Activated T-cell treated with anti-CD3 and anti-CD28 coated beads for 24 hours (primary cell): ENCODE data around the gene HBD.
"Not testable (repeated sequence)": the region's sequence is repeated elsewhere in the genome, so short reads cannot be mapped to it uniquely, and the experiment has no call there.

Source experiments
- DNase-seq: peaks from one replicate; pipeline ENCODE4 v3.0.0-alpha.2; 2020; ENCODE audit warnings: low read depth

Gene HBD

GRCh38 chr11:5234381-5234834 lies at the start of gene HBD:
HBD (minus strand) TSS chr11:5234483; CDS start chr11:5234433, 50 bp downstream.
- no peak for DNase-seq

GRCh38 chr11:5283882-5284281 lies 49.6 kb upstream of the HBD start:
- no peak for DNase-seq

GRCh38 chr11:5283086-5283485 lies 48.8 kb upstream of the HBD start:
- no peak for DNase-seq

DNA sequence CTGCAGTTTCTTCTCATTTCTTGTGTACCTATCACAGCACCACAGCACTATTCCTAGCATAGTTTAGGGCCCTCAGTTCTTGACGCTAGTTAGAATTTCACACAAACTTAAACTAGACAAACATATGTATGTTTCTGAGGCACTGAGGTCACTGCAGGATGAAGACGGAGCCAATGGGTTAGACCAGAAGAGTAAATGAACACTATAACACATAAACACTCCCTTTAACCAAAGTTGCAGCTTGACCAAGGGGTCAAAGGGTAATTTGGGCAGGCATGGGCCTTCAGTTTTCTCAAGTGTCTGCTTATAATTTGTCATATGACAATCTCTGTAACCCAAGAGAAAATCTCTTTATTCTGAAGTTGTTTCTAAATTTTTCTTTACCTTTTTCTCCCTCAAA lies 48.3 kb upstream of the HBD start:
- no peak for DNase-seq

DNA sequence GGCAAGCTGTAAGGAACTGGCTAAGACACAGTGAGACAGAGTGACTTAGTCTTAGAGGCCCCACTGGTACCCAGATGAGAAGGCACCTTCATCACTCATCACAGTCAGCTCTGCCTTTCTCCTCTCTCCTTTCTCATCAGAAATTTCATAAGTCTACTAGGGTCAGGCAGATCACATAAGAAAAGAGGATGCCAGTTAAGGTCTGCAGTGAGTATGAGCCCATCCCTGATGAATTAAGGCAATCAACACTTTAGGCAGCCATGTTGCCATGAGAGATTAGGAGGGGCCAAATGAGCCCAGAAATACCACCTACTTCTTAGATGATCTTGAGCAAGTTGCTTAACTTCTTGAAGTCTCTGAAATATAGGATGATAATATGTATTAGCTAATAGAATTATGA lies 47.3 kb upstream of the HBD start:
- no peak for DNase-seq

DNA sequence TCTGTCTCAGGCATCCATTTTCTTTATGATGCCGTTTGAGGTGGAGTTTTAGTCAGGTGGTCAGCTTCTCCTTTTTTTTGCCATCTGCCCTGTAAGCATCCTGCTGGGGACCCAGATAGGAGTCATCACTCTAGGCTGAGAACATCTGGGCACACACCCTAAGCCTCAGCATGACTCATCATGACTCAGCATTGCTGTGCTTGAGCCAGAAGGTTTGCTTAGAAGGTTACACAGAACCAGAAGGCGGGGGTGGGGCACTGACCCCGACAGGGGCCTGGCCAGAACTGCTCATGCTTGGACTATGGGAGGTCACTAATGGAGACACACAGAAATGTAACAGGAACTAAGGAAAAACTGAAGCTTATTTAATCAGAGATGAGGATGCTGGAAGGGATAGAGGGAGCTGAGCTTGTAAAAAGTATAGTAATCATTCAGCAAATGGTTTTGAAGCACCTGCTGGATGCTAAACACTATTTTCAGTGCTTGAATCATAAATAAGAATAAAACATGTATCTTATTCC lies 46.4 kb upstream of the HBD start:
- no peak for DNase-seq

- DNase-seq: no peak
Measured at GRCh38 chr11:5279471-5280090, 45.3 kb upstream of the HBD start.

GRCh38 chr11:5277807-5278382 lies 43.6 kb upstream of the HBD start:
- DNase-seq: no peak

DNA sequence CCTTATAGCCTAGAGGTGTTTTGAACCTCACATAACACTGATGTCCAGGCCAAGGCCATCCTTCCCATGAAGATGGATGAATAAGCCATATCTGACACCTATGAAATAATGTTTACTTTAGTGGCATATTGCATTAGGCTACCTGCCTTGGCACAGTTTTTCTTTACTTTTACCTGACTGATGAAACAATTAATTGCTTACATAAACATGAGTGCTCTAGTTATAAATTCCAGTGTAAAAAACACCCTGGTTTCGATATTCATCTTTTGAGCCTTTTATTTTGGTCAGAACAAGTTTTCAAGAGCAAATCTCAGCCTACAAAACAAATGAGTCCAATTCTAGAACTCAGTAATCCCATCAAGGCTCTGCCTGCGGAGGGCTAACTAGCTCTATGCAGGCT lies 42.4 kb upstream of the HBD start:
- DNase-seq: no peak

DNA sequence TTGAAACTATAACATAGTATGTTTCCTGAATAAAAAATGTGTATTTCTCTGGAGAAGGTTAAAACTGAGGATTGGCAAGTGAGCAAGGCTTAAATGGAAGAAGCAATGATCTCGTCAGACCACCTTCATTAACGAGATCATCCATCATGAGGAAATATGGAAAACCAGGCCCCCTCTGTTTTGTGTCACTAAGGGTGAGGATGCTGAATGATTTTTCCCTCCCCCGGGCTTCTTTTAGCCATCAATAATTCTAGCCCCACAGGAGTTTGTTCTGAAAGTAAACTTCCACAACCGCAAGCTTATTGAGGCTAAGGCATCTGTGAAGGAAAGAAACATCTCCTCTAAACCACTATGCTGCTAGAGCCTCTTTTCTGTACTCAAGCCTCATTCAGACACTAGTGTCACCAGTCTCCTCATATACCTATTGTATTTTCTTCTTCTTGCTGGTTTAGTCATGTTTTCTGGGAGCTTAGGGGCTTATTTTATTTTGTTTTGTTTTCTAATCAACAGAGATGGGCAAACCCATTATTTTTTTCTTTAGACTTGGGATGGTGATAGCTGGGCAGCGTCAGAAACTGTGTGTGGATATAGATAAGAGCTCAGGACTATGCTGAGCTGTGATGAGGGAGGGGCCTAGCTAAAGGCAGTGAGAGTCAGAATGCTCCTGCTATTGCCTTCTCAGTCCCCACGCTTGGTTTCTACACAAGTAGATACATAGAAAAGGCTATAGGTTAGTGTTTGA lies 41.3 kb upstream of the HBD start:
- no peak for DNase-seq

DNA sequence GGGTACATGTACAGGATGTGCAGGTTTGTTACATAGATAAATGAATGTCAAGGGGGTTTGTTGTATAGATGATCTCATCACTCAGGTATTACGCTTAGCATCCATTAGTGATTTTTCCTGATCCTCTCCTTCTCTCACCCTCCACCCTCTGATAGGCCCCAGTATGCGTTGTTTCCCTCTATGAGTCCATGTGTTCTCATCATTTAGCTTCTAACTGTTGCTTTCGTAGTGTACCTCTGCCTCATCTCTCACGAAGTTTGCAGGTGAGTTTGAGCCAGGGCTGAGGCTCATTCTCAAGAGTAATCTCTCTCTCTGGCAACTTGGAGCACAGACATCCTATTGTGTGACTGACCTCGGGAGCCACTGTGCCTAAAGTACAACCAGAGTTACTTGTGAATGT lies 40.1 kb upstream of the HBD start:
- DNase-seq: no peak

DNA sequence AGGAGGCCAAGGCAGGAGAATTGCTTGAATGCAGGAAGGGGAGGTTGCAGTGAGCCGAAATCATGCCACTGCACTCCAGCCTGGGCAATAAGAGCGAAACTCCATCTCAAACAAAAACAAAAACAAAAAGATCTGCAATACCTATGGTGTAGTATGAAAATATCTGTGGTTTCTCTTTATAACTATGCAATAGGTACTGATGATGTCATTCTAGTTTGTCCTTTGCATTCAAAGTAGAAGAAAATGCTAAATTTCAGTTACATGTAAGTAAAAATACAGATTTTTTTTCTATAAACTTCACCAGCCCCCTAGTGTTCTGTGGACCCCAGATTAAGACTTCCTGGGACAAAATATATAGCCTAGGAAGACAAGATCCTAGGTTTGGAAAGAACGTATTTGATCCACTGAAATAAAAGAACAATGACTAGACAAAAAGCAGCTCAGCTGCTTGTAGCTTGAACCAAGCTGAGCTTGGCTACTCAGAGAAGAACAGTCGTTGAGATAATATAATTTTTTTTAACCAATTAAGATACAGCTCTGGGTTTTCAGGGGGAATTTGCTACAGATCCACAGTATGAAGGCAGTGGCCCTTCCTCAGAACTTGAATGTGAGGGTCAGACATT lies 38.2 kb upstream of the HBD start:
- DNase-seq: no peak

- DNase-seq: no peak
Measured at GRCh38 chr11:5269715-5270147, 35.4 kb upstream of the HBD start, which contains the start of gene HBE1. HBE1 (minus strand) TSS chr11:5269945; CDS start chr11:5269890, 55 bp downstream.

DNA sequence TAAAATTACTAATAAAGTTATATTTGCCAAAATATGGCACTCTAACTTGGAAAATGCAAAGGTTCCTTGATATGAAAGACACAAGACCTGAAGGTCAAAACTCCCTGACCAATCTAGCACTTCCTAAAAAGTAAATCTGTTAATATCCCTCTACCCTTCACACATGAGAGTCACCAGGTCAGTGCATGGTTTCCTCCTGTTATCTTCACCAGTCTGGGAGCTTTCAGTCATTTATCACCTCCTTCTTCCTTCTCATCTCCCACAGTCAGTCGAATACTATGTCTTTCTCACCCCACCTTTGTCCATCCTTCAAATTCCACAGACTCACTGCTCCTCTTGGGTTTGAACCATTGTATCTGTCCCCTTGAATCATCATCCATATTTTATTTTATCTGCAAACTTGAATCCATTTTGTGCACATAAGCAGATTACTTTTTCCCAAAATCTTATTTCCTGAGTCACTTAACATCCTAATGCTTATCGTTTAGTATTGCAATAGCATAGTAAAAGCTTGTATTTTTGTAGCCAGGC lies 32.8 kb upstream of the HBD start:
- DNase-seq: no peak

GRCh38 chr11:5266609-5267008 lies 32.3 kb upstream of the HBD start:
- DNase-seq: no peak

DNA sequence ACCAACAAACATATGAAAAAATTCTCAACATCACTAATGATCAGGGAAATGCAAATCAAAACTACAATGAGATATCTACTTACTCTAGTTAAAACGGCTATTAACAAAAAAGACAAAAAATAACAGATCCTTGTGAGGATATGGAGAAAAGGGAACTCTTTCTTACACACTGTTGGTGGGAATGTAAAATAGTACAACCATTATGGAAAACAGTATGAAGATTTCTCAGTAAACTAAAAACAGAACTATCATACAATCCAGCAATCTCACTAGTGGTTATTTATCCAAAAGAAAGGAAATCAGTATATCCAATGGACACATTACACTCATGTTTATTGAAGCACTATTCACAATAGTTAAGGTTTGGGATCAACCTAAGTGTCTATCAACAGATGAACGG lies 31.5 kb upstream of the HBD start:
- no peak for DNase-seq

DNA sequence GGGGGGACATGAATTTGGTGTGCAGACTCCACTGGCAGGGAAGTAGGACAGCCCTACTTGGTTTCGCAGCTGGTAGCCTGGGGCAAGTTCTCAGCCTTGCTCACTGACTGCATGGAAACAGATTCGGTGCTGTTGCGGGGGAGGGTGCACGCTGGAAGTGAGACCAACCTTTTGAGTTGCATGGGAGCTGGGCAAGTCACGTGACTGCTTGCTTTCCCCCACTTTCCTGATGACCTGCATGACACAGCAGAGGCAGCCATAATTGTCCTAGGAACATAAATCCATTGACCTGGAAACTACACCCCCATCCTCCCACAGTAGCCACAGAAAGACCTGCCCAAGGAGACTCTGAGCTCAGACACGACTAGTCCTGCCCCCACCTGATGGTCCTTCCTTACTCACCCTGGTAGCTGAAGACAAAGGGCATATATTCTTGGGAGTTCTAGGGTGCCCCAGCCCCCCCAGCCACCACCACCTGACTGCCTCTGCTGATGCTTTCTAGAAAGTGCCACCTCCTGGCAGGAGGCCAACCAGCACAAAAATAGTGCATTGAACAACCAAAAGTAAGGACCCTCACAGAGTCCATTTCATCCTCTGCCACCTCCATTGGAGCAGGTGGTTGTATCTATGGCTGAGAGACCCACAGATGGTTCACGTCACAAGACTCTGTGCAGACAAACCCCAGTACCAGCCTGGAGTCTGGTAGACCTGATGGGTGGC lies 24.4 kb upstream of the HBD start:
- DNase-seq: no peak

DNA sequence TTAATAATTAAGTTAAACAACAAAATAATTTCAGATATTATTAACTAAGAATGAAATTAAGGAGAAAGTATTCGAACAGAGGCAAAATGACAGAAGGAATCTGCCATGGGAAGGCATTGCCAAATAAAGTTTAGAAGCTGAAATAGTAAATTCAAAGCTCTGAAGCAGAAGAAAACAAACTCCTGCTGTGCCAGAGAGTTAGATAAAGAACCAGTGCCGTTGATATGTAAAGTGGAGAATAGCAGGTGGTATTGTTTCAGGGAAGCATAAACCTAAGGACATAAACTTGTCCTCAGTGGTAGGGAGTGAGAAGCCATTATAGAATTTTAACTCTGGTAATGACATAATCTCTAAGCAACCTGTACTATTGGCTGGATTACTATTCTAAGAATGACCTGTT lies 23.0 kb upstream of the HBD start:
- no peak for DNase-seq

GRCh38 chr11:5254646-5255413 lies 20.5 kb upstream of the HBD start, which contains the start of gene HBG2:
HBG2 (minus strand) TSS chr11:5254781; CDS start chr11:5254728, 53 bp downstream.
- DNase-seq: not testable (repeated sequence)

GRCh38 chr11:5254023-5254422 lies 19.7 kb upstream of the HBD start:
- DNase-seq: not testable (repeated sequence)

DNA sequence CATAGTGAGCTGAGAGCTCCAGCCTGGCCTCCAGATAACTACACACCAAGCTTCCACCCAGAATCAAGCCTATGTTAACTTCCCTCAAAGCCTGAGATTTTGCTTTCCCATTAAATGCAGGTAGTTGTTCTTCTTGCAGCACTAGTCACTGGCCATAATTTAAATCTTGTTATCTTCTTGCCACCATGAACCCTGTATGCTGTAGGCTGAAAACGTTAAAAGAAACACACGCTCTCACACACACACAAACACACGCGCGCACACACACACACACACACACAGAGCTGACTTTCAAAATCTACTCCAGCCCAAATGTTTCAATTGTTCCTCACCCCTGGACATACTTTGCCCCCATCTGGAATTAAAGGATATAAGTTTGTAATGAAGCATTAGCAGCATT lies 19.2 kb upstream of the HBD start:
- not testable (repeated sequence) for DNase-seq
